Stimulated activated naive CD8-positive, alpha-beta T cell treated with anti-CD3 and anti-CD28 coated beads, Interleukin-15, amount 100 ng/mL, for 72 hours (primary cell): Measurements from ENCODE around the gene NRM.
A peak's percentile ranks its signal among the peaks of the same experiment; 100 is the strongest.
"Not testable (repeated sequence)": the region's sequence is repeated elsewhere in the genome, so short reads cannot be mapped to it uniquely, and the experiment has no call there.

ENCODE experiments used
- ATAC-seq: fragments of 150-1000 bp; cut with Tn5 transposase; 2 replicates; pipeline ENCODE4 v1.10.0; 2021; ENCODE audit warnings: mild to moderate bottlenecking, moderate library complexity
- DNase-seq, 2 donors: peaks; one replicate each; pipeline ENCODE4 v3.0.0; 2021 to 2022
- H3K27ac Mint-ChIP-seq, 2 donors: one replicate each; pipeline ENCODE4 v1.8.0; 2022; ENCODE audit warnings: mild to moderate bottlenecking in 2 of 2, mixed read lengths in 2 of 2, moderate library complexity in 2 of 2
- H3K27me3 Mint-ChIP-seq: one replicate; pipeline ENCODE4 v1.8.0; 2022; ENCODE audit warnings: mixed read lengths
- H3K4me1 Mint-ChIP-seq: one replicate; pipeline ENCODE4 v1.8.0; 2022; ENCODE audit warnings: mild to moderate bottlenecking, mixed read lengths
- H3K4me3 Mint-ChIP-seq, 2 donors: one replicate each; pipeline ENCODE4 v1.8.0; 2022; ENCODE audit warnings: mild to moderate bottlenecking in 2 of 2, mixed read lengths in 2 of 2, moderate library complexity in 1 of 2
- H3K9me3 Mint-ChIP-seq, 2 donors: one replicate each; pipeline ENCODE4 v1.8.0; 2022; ENCODE audit warnings: mixed read lengths in 2 of 2

Gene NRM, protein sequence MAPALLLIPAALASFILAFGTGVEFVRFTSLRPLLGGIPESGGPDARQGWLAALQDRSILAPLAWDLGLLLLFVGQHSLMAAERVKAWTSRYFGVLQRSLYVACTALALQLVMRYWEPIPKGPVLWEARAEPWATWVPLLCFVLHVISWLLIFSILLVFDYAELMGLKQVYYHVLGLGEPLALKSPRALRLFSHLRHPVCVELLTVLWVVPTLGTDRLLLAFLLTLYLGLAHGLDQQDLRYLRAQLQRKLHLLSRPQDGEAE

GRCh38 chr6:30690403-30691207 lies at the start of gene NRM:
TSS of gene NRM (minus strand) at chr6:30690984. CDS start at chr6:30690974, 10 bp downstream.
- DNase-seq = peak; percentile 58 to 60
- ATAC-seq = peak; percentile 31
- H3K4me3 Mint-ChIP-seq = peak within 1 kb of the TSS; percentile 89 to 99
- peaks cover 46% of the 10 kb centered on the region for H3K4me1 Mint-ChIP-seq
- H3K27me3 Mint-ChIP-seq = no peaks in the 10 kb centered on the region
- H3K27ac Mint-ChIP-seq = peak within 1 kb of the TSS in 1 of 2 donors; percentile 86
- H3K9me3 Mint-ChIP-seq = no peaks in the 10 kb centered on the region

DNA sequence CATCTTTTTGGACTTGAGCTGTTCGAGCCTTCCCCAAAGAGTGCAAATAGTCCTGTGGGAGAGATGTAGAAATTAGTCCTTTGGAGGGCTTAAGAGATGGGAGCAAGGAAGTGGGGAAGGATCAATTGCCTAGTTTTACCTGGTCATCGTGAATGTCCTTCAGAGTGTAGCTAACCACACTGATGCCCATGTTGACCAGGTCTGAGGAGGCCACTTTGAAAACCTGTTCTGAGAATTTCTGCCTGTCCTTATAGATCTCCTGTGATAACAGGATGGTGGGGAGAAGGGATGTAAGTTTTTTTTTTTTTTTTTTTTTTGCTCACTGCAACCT lies 49.7 kb upstream of the NRM start:
- Mint-ChIP-seq H3K4me3 (peak overlapping the region; percentile 91 to 97), H3K27ac (peak overlapping the region in 1 of 2 donors; percentile 8), H3K9me3 (peaks cover 0 to 10% of the 10 kb centered on the region in 2 donors), H3K27me3 (no peaks in the 10 kb centered on the region), H3K4me1 (peaks cover 77% of the 10 kb centered on the region)
- DNase-seq (no peak), ATAC-seq (no peak)

- H3K4me3 Mint-ChIP-seq = peak overlapping the region in 1 of 2 donors; percentile 41
Observed at GRCh38 chr6:30738532-30738931, 47.7 kb upstream of the NRM start.

DNA sequence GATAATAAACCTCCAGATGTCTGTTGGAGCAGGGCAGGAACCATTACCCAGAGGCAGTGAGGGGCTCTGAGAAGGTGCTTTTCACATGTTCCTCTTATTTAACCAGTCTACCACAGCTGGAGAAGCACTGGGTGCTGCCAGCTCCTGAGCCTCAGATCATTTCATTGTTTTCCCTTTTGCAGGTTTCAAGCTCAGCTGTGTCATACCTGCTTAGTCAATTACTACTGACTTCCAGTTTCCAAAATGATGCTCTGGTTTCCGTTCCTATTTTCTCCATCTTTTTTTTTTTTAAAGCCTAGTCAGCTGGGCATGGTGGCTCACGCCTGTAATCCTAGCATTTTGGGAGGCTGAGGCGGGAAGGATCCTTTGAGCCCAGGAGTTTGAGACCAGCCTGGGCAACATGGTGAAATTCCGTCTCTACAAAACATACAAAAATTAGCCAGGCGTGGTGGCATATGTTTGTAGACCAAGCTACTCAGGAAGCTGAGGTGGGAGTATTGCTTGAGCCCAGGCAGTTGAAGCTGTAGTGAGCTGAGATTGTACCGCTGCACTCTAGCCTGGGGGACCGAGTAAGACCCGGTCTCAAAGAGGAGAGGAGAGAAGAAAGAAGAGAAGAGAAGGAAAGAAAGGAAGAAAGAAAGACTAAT lies 45.0 kb upstream of the NRM start:
- peak; percentile 18 for ATAC-seq
- Mint-ChIP-seq H3K27me3 (no peaks in the 10 kb centered on the region), H3K27ac (peak overlapping the region; percentile 77 to 83), H3K4me1 (peaks cover 86% of the 10 kb centered on the region), H3K9me3 (peaks cover 0 to 10% of the 10 kb centered on the region in 2 donors), H3K4me3 (peak overlapping the region; percentile 76 to 89)
- DNase-seq = no peak

More at GRCh38 chr6:30738532-30738931, 47.7 kb upstream of the NRM start:
- Mint-ChIP-seq H3K4me1 (peaks cover 77% of the 10 kb centered on the region), H3K9me3 (peaks cover 0 to 10% of the 10 kb centered on the region in 2 donors), H3K27ac (no peak overlapping the region), H3K27me3 (no peaks in the 10 kb centered on the region)
- DNase-seq (no peak), ATAC-seq (no peak)

DNA sequence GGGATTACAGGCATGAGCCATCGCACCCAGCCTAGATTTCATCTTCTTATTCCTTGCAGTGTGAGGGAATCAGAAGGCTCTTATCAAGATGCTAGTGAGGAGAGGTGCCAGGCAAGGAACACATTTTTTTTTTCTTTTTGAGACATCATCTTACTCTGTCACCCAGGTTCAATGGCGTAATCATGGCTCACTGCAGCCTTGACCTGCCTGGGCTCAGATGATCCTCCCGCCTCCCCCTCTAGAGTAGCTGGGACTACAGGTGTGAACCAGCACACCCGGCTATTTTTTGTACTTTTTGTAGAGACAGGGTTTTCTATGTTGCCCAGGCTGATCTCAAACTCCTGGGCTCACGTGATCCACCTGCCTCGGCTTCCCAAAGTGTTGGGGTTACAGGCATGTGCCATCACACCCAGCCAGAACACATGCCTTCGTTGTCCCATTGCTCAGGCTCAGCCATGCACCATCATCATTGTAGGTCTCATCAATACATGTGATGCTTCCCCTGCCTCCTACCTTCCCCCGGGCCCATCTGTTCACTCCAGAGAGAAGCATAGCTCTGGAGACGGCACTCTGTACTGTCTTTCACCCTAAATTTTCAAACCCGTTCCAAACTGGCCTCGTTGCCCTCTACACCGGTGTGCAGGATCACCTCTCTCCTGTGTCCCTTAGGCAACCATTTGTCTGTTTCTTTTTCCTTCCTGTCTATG lies 41.6 kb upstream of the NRM start:
- DNase-seq (no peak), ATAC-seq (no peak)
- Mint-ChIP-seq H3K27me3 (no peaks in the 10 kb centered on the region), H3K9me3 (peaks cover 0 to 5% of the 10 kb centered on the region in 2 donors), H3K4me1 (peaks cover 74% of the 10 kb centered on the region), H3K4me3 (no peak overlapping the region), H3K27ac (no peak overlapping the region)

DNA sequence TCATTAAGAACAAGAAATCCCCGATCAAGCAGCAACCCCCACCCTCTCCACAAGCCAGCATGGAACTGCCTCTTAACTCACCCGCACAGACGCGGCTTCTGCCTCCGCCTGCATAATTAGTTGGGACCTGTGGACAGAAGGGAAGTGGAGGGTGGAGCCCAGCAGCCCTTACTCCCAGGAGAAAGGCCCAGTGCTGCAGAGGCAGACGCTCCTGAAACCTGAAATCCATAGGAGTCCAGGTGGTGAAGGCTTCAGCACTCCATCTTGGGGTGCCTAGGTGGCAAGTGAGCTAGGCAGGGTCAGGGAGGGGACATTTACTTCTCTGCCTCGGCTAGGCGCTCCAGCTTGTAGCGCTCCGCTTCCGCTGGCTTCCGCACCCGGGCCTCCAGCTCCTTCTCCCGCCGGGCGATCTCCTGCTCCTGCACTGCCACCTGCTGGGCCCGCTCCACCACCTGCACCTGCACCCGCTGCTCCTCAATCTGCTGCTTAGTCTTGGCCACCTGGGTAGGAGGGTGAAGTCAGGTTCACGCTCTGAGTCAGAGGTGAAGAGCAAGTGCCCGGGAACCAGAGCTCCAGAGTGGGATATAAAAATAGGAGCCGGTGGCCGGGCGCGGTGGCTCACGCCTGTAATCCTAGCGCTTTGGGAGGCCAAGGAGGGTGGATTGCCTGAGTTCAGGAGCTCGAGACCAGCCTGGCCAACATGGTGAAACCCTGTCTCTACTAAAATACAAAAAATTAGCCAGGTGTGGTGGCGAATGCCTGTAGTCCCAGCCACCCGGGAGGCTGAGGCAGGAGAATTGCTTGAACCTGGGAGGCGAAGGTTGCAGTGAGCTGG lies 40.0 kb upstream of the NRM start:
- peak; percentile 88 for ATAC-seq
- Mint-ChIP-seq H3K27me3 (no peaks in the 10 kb centered on the region), H3K9me3 (no peaks in the 10 kb centered on the region), H3K4me3 (peak overlapping the region; percentile 39 to 71), H3K4me1 (peaks cover 60% of the 10 kb centered on the region), H3K27ac (peak overlapping the region; percentile 46 to 87)
- peak; percentile 83 to 87 for DNase-seq

GRCh38 chr6:30727920-30728553 lies 37.3 kb upstream of the NRM start:
- DNase-seq (no peak), ATAC-seq (no peak)
- Mint-ChIP-seq H3K4me3 (no peak overlapping the region), H3K27ac (peak overlapping the region in 1 of 2 donors; percentile 59), H3K9me3 (no peaks in the 10 kb centered on the region), H3K4me1 (peaks cover 72% of the 10 kb centered on the region), H3K27me3 (no peaks in the 10 kb centered on the region)

- H3K4me1 Mint-ChIP-seq = peaks cover 71% of the 10 kb centered on the region
- H3K27me3 Mint-ChIP-seq = no peaks in the 10 kb centered on the region
- ATAC-seq (no peak), DNase-seq (no peak)
- no peaks in the 10 kb centered on the region for H3K9me3 Mint-ChIP-seq
- H3K27ac Mint-ChIP-seq = peak overlapping the region in 1 of 2 donors; percentile 78
- no peak overlapping the region for H3K4me3 Mint-ChIP-seq
Observed at GRCh38 chr6:30726506-30727413, 36.0 kb upstream of the NRM start.

GRCh38 chr6:30725713-30726505 lies 35.1 kb upstream of the NRM start:
- Mint-ChIP-seq H3K9me3 (no peaks in the 10 kb centered on the region), H3K4me3 (no peak overlapping the region), H3K27me3 (no peaks in the 10 kb centered on the region), H3K27ac (no peak overlapping the region), H3K4me1 (peaks cover 62% of the 10 kb centered on the region)
- DNase-seq (no peak), ATAC-seq (peak; percentile 30)

- DNase-seq (no peak), ATAC-seq (no peak)
- Mint-ChIP-seq H3K4me3 (peak overlapping the region; percentile 44 to 49), H3K4me1 (peaks cover 54% of the 10 kb centered on the region), H3K27me3 (no peaks in the 10 kb centered on the region), H3K27ac (peak overlapping the region in 1 of 2 donors; percentile 20), H3K9me3 (no peaks in the 10 kb centered on the region)
Observed at GRCh38 chr6:30724906-30725667, 34.3 kb upstream of the NRM start.

DNA sequence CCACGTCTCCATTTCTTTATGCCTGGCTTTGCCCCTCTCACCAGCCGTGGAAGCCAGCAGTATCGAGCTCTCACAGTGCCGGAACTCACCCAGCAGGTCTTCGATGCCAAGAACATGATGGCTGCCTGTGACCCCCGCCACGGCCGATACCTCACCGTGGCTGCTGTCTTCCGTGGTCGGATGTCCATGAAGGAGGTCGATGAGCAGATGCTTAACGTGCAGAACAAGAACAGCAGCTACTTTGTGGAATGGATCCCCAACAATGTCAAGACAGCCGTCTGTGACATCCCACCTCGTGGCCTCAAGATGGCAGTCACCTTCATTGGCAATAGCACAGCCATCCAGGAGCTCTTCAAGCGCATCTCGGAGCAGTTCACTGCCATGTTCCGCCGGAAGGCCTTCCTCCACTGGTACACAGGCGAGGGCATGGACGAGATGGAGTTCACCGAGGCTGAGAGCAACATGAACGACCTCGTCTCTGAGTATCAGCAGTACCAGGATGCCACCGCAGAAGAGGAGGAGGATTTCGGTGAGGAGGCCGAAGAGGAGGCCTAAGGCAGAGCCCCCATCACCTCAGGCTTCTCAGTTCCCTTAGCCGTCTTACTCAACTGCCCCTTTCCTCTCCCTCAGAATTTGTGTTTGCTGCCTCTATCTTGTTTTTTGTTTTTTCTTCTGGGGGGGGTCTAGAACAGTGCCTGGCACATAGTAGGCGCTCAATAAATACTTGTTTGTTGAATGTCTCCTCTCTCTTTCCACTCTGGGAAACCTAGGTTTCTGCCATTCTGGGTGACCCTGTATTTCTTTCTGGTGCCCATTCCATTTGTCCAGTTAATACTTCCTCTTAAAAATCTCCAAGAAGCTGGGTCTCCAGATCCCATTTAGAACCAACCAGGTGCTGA lies 33.3 kb upstream of the NRM start:
- Mint-ChIP-seq H3K4me1 (peaks cover 60% of the 10 kb centered on the region), H3K27ac (peak overlapping the region in 1 of 2 donors; percentile 89), H3K4me3 (peak overlapping the region; percentile 88)
- DNase-seq, H3K27me3 Mint-ChIP-seq, H3K9me3 Mint-ChIP-seq, ATAC-seq: not testable (repeated sequence)
